ENCODE data around the gene MYL4. TPM values are rescaled to one million over a fixed set of nuclear protein-coding genes. Genes with fewer than 3 reads are reported as not detected.

MYL4 gene
- total RNA-seq, 6 experiments from 2014 or later: not detected

DNA sequence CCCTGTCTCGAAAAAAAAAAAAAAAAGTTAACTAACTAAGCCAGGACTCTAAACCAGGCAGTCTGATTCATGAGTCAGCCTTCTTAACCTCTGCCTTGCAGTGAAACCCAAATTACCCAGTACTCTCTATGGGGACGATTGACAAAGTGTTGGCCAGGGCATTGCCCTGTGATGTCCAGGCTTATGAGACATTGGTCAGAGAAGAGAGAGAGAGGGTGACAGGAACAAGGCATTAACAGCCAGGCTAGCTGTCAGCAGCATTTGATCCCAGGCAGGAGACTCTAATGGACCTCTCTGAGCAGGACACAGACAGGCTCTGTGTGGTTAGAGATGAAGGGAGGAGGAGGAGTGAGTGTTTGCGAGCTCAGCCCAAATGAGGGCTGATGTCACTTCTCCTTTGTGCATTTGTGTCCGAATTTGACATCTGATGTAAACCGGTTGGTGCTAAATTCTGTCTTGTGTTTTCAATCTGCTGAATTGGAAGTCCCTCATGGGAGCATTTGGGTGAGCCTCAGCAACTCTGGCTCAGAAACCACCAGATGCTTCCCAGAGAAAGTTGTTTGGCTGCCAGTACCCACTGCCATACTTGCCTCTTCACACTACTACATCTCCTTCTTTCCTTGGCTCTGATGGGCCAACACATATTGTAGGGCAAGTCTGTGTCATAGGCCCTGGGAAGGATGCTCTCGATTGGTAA is 4.3 kb upstream of the MYL4 start:
- peak; percentile 47 for DNase-seq
- peaks cover 2% of the 10 kb centered on the region; the same call in 1 of the 2 replicates for H3K27me3 Mint-ChIP-seq (ENCODE audit: insufficient read depth)
- TF ChIP-seq, protein P1, sequence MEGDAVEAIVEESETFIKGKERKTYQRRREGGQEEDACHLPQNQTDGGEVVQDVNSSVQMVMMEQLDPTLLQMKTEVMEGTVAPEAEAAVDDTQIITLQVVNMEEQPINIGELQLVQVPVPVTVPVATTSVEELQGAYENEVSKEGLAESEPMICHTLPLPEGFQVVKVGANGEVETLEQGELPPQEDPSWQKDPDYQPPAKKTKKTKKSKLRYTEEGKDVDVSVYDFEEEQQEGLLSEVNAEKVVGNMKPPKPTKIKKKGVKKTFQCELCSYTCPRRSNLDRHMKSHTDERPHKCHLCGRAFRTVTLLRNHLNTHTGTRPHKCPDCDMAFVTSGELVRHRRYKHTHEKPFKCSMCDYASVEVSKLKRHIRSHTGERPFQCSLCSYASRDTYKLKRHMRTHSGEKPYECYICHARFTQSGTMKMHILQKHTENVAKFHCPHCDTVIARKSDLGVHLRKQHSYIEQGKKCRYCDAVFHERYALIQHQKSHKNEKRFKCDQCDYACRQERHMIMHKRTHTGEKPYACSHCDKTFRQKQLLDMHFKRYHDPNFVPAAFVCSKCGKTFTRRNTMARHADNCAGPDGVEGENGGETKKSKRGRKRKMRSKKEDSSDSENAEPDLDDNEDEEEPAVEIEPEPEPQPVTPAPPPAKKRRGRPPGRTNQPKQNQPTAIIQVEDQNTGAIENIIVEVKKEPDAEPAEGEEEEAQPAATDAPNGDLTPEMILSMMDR (IDR thresholded peaks at IDR 0.05): no peak
- peak overlapping the region; percentile 63 for H3K4me3 Mint-ChIP-seq
- no peaks in the 10 kb centered on the region for H3K9me3 Mint-ChIP-seq
- H3K27ac Mint-ChIP-seq: peak overlapping the region; percentile 78
- peaks cover 33% of the 10 kb centered on the region for H3K4me1 Mint-ChIP-seq (ENCODE audit: low read depth)
- no peaks in the 10 kb centered on the region for H3K36me3 Mint-ChIP-seq (ENCODE audit: low read depth)

DNA sequence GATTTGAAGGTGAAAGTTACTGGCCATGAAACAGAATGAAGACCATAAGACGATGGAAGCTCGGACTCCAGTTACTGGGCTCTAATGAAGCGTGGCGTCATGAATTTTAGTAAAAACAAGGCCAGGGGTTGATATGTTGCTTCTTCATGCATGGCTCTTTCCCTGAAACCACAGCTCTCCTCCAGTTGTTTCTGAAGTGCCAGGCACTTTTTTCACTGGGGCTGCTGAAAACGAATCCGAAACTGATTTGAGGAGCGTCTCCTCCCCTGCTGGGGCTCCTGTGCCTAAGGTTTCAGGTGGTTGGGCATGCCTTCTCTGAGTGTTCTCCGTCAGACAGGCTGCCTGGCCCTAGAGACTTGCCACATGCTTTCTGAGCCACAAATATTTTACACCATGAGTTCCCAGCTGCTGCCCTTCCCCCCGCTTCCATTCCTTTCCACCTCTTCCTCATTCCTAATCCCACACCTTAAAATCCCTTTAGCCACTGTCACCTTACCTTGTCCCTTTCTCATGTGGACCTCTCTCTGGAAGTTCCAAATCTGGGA is 3.7 kb upstream of the MYL4 start:
- no peaks in the 10 kb centered on the region for H3K9me3 Mint-ChIP-seq
- H3K27me3 Mint-ChIP-seq (ENCODE audit: insufficient read depth): peaks cover 2% of the 10 kb centered on the region; the same call in 1 of the 2 replicates
- DNase-seq: peak; percentile 50
- H3K36me3 Mint-ChIP-seq (ENCODE audit: low read depth): no peaks in the 10 kb centered on the region
- H3K4me1 Mint-ChIP-seq (ENCODE audit: low read depth): peaks cover 33% of the 10 kb centered on the region
- TF ChIP-seq, protein P1 (IDR thresholded peaks at IDR 0.05): no peak
- H3K27ac Mint-ChIP-seq: peak overlapping the region; percentile 78
- H3K4me3 Mint-ChIP-seq: peak overlapping the region; percentile 63

DNA sequence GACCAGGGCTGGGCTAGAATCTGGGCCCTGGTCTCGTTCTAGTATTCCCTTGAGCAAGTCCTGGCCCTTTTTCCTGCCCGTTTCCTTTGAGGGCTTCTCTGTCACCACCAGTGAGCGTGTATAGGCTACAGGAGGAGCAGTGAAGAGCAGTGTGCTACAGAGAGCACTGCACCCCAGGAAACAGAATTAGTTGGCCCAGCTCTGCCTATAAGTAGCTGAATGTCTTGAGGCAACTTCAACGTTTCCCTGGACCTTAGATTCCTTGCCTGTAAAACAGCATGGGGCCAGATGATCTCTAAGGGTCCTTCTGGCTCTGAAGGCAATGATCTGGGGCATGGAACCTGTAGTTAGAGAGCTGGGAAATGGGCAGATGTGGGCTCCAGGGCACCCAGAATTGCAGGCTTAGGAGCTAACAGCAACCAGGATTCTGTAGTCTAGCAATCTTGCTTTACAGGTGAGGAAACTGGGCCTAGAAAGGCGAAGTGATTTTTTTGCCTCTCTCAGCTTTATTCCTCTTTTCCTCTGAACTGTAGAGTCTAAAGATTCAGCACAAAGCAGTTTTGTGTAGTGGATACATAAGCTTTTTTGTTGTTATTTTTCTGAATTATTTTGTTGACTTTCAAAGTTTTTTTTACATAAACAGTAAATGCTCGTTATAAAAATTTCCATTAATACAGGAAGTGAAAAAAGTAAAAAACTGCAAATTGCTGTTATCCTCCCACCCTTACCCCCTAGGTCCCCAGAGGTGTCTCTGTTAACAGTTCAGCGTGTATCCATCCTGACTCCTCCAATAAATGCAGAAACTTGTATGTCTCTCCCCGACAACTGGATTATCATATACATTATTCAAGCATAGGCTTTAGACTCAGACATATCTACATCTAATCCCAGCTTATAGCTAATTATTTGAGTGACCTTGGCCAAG is 1.7 kb upstream of the MYL4 start:
- TF ChIP-seq, protein P1 (IDR thresholded peaks at IDR 0.05): no peak
- no peak overlapping the region for H3K4me3 Mint-ChIP-seq
- no peak overlapping the region for H3K27ac Mint-ChIP-seq
- H3K4me1 Mint-ChIP-seq (ENCODE audit: low read depth): peaks cover 33% of the 10 kb centered on the region
- H3K27me3 Mint-ChIP-seq (ENCODE audit: insufficient read depth): peaks cover 2% of the 10 kb centered on the region; the same call in 1 of the 2 replicates
- no peaks in the 10 kb centered on the region for H3K36me3 Mint-ChIP-seq (ENCODE audit: low read depth)
- H3K9me3 Mint-ChIP-seq: no peaks in the 10 kb centered on the region
- DNase-seq: no peak

DNA sequence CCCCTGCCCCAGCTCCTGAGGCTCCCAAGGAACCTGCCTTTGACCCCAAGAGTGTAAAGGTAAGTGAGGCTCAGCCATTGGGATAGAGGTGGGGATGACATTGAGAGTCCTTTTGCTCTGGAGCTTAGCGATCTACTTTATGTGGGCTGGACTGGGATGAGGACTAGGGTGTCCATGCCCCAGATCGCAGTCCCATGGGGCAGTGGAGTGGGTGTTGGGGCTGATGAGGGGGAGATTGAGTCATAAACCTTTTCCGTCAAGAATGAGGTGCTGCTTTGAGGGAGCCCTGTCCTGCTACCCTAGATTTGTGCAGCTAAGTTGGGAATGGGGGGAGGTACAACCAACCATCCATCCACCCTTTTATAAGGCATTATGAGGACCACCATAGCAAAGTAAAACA is 351 bp downstream of the MYL4 start:
- no peaks in the 10 kb centered on the region for H3K9me3 Mint-ChIP-seq
- H3K36me3 Mint-ChIP-seq (ENCODE audit: low read depth): no peaks in the 10 kb centered on the region
- H3K4me3 Mint-ChIP-seq: no peak overlapping the region
- no peak overlapping the region for H3K27ac Mint-ChIP-seq
- DNase-seq: no peak
- peaks cover 8% of the 10 kb centered on the region for H3K27me3 Mint-ChIP-seq (ENCODE audit: insufficient read depth)
- peaks cover 19% of the 10 kb centered on the region for H3K4me1 Mint-ChIP-seq (ENCODE audit: low read depth)
- TF ChIP-seq, protein P1 (IDR thresholded peaks at IDR 0.05): no peak

DNA sequence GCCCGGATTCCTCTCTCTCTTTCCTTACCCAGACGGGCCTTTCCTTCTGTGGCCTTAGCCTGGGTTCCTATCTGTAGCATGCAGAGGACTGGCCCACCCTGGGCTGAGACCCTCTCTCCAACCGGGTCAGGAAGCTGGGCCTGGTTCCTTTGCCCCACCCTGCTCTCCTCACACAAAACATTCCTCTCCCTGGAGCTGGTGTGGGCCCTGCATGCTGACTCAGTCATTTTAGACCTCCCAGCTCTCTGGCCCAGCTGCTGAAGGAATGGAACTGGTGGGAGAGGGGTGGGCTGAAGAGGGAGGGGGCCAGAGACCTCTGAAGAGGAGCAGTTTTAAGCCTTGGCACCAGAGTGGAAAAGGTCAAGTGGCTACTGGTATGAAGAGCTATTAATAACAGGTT is 957 bp downstream of the MYL4 start:
- TF ChIP-seq, protein P1 (IDR thresholded peaks at IDR 0.05): no peak
- Mint-ChIP-seq H3K36me3 (ENCODE audit: low read depth) (no peaks in the 10 kb centered on the region), H3K9me3 (no peaks in the 10 kb centered on the region), H3K27ac (no peak overlapping the region), H3K27me3 (ENCODE audit: insufficient read depth) (peaks cover 8% of the 10 kb centered on the region), H3K4me1 (ENCODE audit: low read depth) (peaks cover 13% of the 10 kb centered on the region), H3K4me3 (no peak overlapping the region)
- no peak for DNase-seq

Measured in HFFc6 (cell line).